ENCODE results near the gene URGCP.

- TF ChIP-seq CBX3 (IDR thresholded peaks at IDR 0.05; ENCODE audit: low read depth) (no peak), CTCF (IDR thresholded peaks at IDR 0.05 in 2 of 3, conservative IDR thresholded peaks at IDR 0.05 in 1 of 3; ENCODE audit: borderline replicate concordance in 1 of 3, insufficient read depth in 1 of 3, low read depth in 2 of 3, low read length in 2 of 3) (no peak), EZH2 (IDR thresholded peaks at IDR 0.05) (no peak), CEBPB (IDR thresholded peaks at IDR 0.05; ENCODE audit: low read depth) (no peak), POLR2AphosphoS5 (IDR thresholded peaks at IDR 0.05; ENCODE audit: low read depth, low read length) (no peak)
Measured at GRCh38 chr7:43884617-43885016, 21.8 kb downstream of the URGCP start.

Data from HCT116 (cell line).